ENCODE data around the gene ZACN.

Gene ZACN

DNA sequence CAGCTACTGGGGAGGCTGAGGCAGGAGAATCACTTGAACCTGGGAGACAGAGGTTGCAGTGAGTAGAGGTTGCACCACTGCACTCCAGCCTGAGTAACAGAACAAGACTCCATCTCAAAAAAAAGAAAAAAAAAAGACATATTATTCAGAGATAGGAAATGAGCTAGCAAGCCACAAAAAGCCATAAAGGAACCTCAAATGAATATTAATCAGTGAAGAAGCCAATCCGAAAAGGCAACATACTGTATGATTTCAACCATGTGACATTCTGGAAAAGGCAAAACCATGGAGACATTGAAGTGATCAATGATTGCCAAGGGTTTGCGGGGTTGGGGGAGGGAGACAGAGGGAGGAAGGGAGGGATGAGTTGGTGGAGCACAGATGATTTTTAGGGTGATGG is 33.0 kb downstream of the ZACN start:
- TF ChIP-seq, protein P1, sequence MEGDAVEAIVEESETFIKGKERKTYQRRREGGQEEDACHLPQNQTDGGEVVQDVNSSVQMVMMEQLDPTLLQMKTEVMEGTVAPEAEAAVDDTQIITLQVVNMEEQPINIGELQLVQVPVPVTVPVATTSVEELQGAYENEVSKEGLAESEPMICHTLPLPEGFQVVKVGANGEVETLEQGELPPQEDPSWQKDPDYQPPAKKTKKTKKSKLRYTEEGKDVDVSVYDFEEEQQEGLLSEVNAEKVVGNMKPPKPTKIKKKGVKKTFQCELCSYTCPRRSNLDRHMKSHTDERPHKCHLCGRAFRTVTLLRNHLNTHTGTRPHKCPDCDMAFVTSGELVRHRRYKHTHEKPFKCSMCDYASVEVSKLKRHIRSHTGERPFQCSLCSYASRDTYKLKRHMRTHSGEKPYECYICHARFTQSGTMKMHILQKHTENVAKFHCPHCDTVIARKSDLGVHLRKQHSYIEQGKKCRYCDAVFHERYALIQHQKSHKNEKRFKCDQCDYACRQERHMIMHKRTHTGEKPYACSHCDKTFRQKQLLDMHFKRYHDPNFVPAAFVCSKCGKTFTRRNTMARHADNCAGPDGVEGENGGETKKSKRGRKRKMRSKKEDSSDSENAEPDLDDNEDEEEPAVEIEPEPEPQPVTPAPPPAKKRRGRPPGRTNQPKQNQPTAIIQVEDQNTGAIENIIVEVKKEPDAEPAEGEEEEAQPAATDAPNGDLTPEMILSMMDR (IDR thresholded peaks at IDR 0.05), result no peak

DNA sequence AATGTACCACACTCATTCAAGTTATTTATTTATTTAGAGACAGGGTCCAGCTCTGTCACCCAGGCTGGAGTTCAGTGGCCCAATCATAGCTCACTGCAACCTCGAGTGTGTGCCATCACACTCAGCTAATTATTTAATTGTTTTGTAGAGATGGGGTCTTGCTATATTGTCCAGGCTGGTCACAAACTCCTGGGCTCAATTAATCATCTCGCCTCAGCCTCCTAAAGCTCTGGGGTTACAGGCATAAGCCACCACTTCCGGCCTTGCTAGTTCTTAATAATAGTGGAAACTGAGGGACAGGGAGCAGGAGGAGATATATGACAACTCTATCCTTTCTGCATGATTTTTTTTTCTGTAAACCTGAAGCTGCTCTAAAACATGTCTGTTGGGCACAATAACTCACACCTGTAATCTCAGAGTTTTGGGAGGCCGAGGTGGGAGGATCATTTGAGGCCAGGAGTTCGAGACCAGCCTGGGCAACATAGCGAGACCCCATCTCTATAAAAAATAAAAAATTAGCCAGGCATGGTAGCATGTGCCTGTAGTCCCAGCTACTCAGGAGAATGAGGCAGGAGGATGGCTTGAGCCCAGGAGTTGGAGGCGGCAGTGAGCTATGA is 36.3 kb downstream of the ZACN start:
- TF ChIP-seq, protein P1 (IDR thresholded peaks at IDR 0.05), result no peak

DNA sequence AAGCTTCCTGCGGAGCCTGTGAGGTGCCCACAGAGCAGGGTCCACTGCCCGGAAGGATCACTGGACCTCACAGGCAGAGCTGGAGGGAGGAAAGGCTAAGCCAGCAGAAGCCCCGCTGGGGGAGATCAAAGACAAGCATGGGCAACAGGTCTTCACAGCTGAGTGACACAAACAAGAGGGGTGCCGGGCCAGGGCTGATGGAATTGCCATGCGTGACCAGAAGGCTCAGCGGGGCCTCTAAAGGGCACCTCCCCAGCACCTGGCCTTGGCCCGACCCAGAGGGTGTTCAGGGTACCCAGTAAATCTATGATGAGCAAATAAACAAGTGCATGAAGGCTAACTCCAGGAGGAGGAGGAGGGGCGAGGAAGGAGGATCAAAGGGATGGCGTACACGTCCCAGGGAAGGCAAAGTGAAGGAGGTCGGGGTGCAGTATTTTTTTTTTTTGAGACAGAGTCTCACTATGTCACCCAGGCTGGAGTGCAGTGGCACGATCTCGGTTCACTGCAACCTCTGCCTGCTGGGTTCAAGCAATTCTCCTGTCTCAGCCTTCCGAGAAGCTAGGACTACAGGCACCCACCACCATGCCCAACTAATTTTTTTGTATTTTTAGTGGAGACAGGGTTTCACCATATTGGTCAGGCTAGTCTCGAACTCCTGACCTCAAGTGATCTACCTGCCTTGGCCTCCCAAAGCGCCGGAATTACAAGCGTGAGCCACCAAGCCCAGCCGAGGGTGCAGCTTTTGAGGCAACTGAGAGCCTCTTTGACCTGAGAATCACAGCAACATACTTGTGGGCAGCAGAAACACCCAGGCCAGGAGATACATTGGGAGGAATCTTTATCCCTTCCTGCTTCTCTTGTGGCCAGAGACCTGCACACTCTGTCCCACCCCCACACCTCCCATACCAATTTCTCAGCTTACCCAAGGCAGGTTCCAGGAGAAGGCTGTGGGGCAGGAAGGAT is 40.7 kb downstream of the ZACN start:
- TF ChIP-seq, protein P1 (IDR thresholded peaks at IDR 0.05), result no peak

DNA sequence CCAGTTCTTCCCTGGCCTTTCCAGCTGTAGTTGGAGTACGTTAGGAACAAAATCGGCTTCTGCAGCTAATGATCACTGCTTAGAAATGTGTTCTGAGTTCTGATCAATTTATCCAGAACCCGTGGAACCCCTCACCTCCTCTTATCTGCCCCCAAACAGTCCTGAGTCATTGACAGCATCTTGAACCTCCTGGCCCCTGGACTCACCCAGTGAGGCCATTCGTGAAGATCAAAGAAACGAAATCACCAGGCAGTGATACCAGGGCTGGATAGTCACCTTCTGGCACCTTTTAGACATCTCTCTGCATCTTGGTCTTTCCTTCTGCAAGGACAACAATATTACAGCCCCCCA is 41.7 kb downstream of the ZACN start:
- TF ChIP-seq, protein P1 (IDR thresholded peaks at IDR 0.05), result no peak

DNA sequence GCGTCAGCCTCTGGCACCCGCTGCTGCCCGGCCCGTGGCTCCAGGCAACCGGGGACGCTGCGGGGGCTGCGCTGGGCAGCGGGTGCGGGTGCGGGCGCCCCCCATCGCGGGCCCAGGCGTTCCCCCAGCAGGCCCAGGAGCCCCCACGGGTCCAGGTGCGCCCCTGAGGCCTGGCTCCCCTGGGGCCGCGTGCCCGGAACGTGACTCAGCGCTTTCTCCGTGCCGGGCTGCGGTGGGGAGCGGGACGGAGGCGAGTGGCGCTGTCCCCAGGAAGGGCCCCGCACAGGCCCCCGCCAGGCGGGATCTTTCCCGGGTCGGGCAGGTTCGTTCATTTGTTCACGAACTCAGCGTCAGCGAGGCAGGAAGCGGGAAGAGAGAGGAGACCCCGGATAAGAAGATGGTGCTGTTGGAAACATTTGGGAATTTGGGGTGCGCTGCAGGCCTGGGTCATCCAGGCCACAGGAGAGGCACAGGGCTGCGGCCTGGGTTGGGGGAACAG is 43.0 kb downstream of the ZACN start:
- TF ChIP-seq, protein P1 (IDR thresholded peaks at IDR 0.05), result no peak

DNA sequence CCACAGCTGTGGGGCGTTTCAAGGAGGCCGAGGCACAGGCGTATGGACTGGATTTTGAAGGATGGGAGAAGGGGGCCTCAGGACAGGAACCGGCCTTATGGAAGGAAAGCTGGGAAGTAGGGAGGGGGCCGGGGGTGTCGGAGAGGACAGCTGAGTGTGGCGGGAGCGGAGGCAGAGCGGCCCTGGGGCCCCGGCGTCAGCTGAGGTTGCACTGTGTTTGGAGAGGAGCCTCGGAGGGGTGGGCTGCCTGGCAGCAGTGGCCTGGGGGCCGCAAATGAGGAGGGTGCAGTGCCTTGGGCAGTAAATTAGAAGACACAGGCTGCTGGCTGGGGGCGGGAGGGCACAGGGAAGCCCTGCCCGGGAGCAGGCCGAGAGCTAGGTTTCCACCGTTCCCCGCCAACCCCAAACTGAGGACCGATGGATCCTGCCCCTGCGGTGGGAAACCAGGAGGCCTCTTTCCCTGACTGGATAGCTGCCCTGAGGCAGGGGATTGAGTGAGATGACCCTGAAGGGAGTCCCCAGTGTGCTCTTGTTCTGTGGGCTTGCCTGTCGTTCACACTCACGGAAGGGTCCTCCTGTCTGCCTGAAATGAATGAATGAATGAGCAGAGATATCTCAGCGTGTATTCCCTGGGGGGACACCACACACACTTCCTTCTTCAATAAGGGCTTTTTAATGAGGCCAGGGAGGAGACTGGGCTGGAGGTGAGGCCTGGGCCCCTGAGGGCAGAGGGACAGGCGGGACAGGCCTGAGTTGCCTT is 43.6 kb downstream of the ZACN start:
- TF ChIP-seq, protein P1 (IDR thresholded peaks at IDR 0.05), result no peak

DNA sequence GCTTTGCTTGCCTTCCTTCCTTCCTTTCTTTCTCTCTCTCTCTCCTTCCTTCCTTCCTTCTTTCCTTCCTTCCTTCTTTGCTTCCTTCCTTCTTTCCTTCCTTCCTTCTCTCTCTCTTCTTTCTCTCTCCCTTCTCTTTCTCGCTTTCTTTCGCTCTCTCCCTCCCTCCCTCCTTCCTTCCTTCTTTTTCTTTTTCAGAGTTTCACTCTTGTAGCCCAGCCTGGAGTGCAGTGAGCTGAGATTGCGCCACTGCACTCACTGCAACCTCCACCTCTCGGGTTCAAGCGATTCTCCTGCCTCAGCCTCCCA is 44.2 kb downstream of the ZACN start:
- TF ChIP-seq, protein P1 (IDR thresholded peaks at IDR 0.05), result no peak

Data from LNCAP (cell line).